GM12878 (cell line): ENCODE results near the gene ARL3.

Source experiments
- CHD1 ChIP-seq: IDR thresholded peaks from 2 replicates; pipeline ENCODE4 v1.6.1; 2012; ENCODE audit warnings: low read depth, low read length, improper control_type of control experiment
- CHD2 ChIP-seq: IDR thresholded peaks from 2 replicates; pipeline ENCODE4 v1.6.1; 2011; ENCODE audit warnings: low read depth, low read length, improper control_type of control experiment, borderline replicate concordance
- CREB1 ChIP-seq: IDR thresholded peaks from 2 replicates; pipeline ENCODE4 v1.6.1; 2012; ENCODE audit warnings: low read depth, mild to moderate bottlenecking, inconsistent platforms
- CTCF ChIP-seq, 3 experiments: IDR thresholded peaks in 2 of 3; conservative IDR thresholded peaks in 1 of 3; 2 replicates each; pipeline ENCODE4 v1.5.1; 2011; ENCODE audit warnings: low read depth in 3 of 3, low read length in 3 of 3, mild to moderate bottlenecking in 3 of 3, control low read depth in 2 of 3, moderate library complexity in 2 of 3, inconsistent platforms in 1 of 3, mixed read lengths in 1 of 3; ENCODE audit not compliant: control insufficient read depth in 2 of 3, insufficient read depth in 1 of 3; ENCODE audit errors: extremely low read depth in 1 of 3
- ELK1 ChIP-seq: IDR thresholded peaks from 2 replicates; pipeline ENCODE4 v1.6.1; 2012; ENCODE audit warnings: low read depth, low read length, improper control_type of control experiment
- EZH2 ChIP-seq: IDR thresholded peaks from 2 replicates; pipeline ENCODE4 v1.6.1; 2012; ENCODE audit warnings: low read depth, mild to moderate bottlenecking, control low read depth, inconsistent platforms, low read length, borderline replicate concordance; ENCODE audit not compliant: control insufficient read depth
- JUND ChIP-seq: IDR thresholded peaks from 2 replicates; pipeline ENCODE4 v1.6.1; 2012; ENCODE audit warnings: low read depth, mild to moderate bottlenecking, low read length, improper control_type of control experiment, moderate library complexity
- MEF2A ChIP-seq: IDR thresholded peaks from 2 replicates; pipeline ENCODE4 v1.6.1; 2011; ENCODE audit warnings: low read depth, mild to moderate bottlenecking, low read length, moderate library complexity; ENCODE audit not compliant: insufficient read depth
- STAT3 ChIP-seq: IDR thresholded peaks from 2 replicates; pipeline ENCODE4 v1.6.1; 2011; ENCODE audit warnings: low read depth, low read length, improper control_type of control experiment
- TF ChIP-seq, protein P1 (sequence below): fragments of 450-650 bp; IDR thresholded peaks from 2 replicates; pipeline ENCODE4 v1.6.1; 2017; ENCODE audit warnings: mild to moderate bottlenecking
- TF ChIP-seq, protein P2 (sequence below): fragments of 450-650 bp; IDR thresholded peaks from 2 replicates; pipeline ENCODE4 v1.6.1; 2017; ENCODE audit warnings: mild to moderate bottlenecking, moderate library complexity

DNA sequence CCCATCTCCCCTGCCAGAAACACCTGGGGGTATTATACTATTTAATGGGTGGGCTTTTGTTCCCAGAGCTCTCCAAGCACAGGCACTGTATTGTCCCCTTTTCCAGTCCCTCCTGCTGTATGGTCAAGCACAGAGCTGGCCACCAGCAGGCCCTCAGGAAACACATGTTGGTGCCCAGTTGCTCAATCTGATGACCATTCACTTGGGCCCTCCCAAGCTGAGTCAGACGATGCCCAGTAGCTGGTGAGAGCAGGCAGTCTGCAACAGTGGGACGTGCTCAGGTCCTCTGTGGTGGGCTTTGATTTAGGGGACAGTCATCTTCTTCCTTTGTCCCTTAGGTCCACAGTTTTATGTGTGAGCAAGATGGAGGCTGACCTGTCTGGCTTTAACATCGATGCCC is 12.1 kb upstream of the ARL3 start:
- TF ChIP-seq CTCF (IDR thresholded peaks at IDR 0.05 in 2 of 3, conservative IDR thresholded peaks at IDR 0.05 in 1 of 3; ENCODE audit: control insufficient read depth in 2 of 3, extremely low read depth in 1 of 3, insufficient read depth in 1 of 3, low read depth in 3 of 3, low read length in 3 of 3) (no peak), ELK1 (no peak), CREB1 (no peak), MEF2A (no peak), JUND (no peak), CHD1 (no peak), EZH2 (no peak), STAT3 (no peak), CHD2 (no peak)
- TF ChIP-seq, protein P1, sequence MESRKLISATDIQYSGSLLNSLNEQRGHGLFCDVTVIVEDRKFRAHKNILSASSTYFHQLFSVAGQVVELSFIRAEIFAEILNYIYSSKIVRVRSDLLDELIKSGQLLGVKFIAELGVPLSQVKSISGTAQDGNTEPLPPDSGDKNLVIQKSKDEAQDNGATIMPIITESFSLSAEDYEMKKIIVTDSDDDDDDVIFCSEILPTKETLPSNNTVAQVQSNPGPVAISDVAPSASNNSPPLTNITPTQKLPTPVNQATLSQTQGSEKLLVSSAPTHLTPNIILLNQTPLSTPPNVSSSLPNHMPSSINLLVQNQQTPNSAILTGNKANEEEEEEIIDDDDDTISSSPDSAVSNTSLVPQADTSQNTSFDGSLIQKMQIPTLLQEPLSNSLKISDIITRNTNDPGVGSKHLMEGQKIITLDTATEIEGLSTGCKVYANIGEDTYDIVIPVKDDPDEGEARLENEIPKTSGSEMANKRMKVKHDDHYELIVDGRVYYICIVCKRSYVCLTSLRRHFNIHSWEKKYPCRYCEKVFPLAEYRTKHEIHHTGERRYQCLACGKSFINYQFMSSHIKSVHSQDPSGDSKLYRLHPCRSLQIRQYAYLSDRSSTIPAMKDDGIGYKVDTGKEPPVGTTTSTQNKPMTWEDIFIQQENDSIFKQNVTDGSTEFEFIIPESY = no peak
- TF ChIP-seq, protein P2, sequence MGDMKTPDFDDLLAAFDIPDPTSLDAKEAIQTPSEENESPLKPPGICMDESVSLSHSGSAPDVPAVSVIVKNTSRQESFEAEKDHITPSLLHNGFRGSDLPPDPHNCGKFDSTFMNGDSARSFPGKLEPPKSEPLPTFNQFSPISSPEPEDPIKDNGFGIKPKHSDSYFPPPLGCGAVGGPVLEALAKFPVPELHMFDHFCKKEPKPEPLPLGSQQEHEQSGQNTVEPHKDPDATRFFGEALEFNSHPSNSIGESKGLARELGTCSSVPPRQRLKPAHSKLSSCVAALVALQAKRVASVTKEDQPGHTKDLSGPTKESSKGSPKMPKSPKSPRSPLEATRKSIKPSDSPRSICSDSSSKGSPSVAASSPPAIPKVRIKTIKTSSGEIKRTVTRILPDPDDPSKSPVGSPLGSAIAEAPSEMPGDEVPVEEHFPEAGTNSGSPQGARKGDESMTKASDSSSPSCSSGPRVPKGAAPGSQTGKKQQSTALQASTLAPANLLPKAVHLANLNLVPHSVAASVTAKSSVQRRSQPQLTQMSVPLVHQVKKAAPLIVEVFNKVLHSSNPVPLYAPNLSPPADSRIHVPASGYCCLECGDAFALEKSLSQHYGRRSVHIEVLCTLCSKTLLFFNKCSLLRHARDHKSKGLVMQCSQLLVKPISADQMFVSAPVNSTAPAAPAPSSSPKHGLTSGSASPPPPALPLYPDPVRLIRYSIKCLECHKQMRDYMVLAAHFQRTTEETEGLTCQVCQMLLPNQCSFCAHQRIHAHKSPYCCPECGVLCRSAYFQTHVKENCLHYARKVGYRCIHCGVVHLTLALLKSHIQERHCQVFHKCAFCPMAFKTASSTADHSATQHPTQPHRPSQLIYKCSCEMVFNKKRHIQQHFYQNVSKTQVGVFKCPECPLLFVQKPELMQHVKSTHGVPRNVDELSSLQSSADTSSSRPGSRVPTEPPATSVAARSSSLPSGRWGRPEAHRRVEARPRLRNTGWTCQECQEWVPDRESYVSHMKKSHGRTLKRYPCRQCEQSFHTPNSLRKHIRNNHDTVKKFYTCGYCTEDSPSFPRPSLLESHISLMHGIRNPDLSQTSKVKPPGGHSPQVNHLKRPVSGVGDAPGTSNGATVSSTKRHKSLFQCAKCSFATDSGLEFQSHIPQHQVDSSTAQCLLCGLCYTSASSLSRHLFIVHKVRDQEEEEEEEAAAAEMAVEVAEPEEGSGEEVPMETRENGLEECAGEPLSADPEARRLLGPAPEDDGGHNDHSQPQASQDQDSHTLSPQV = no peak
